Adipocyte (in vitro differentiated cells): Measurements from ENCODE around the gene SLC25A38.
A peak's percentile ranks its signal among the peaks of the same experiment; 100 is the strongest.
"Not testable (repeated sequence)": the region's sequence is repeated elsewhere in the genome, so short reads cannot be mapped to it uniquely, and the experiment has no call there.

ENCODE experiments used
- DNase-seq: peaks from one replicate; pipeline ENCODE4 v3.0.0-alpha.2; 2015; ENCODE audit warnings: low read depth
- H3K27me3 ChIP-seq: replicated peaks from 2 replicates; pipeline ENCODE4 v1.7.0; 2013; ENCODE audit warnings: mild to moderate bottlenecking, low read length, moderate library complexity; ENCODE audit not compliant: control insufficient read depth, insufficient read depth
- H3K36me3 ChIP-seq: 2 replicates; pipeline ENCODE4 v1.7.0; 2013; ENCODE audit warnings: low read length, mild to moderate bottlenecking, moderate library complexity; ENCODE audit not compliant: control insufficient read depth, insufficient read depth, severe bottlenecking
- H3K4me1 ChIP-seq: 2 replicates; pipeline ENCODE4 v1.7.0; 2013; ENCODE audit warnings: mild to moderate bottlenecking, low read length, moderate library complexity; ENCODE audit not compliant: control insufficient read depth, insufficient read depth
- H3K4me3 ChIP-seq: 2 replicates; pipeline ENCODE4 v1.7.0; 2013; ENCODE audit warnings: mild to moderate bottlenecking, low read length, moderate library complexity
- H3K9ac ChIP-seq: 2 replicates; pipeline ENCODE4 v1.7.0; 2013; ENCODE audit warnings: mild to moderate bottlenecking, low read length, moderate library complexity
- H3K9me3 ChIP-seq: 2 replicates; pipeline ENCODE4 v1.7.0; 2013; ENCODE audit warnings: mild to moderate bottlenecking, low read length, moderate library complexity; ENCODE audit not compliant: control insufficient read depth

The SLC25A38 gene

DNA sequence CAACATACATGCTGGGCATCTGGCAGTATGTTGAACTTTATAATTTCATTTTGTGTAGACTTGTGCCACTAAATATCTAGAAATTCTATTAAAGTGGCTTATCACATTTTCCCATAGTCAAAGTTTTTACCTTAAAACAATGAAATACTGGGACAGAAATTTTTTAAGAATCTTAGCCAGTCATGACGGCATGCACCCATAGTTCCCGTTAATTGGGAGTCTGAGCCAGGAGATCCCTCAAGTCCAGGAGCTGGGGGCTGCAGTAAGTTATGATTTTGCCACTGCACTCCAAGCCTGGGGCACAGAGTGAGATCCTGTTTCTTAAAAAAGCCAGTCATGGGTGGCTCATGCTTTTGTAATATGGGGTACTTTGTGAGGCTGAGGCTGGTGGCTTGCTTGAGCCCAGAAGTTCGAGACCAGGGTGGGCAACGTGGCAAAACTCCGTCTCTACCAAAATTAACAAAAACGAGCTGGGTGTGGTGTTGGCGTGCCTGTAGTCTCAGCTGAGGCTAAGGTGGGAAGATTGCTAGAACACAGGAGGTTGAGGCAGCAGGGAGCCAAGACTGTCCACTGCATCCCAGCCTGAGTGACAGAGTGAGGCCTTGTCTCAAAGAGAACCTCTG lies 26.5 kb downstream of the SLC25A38 start:
- no peak for DNase-seq
- no peaks in the 10 kb centered on the region for H3K9me3 ChIP-seq
- no peaks in the 10 kb centered on the region for H3K27me3 ChIP-seq
- H3K4me1 ChIP-seq, result peaks cover 38% of the 10 kb centered on the region
- peak overlapping the region; percentile 52 for H3K9ac ChIP-seq
- H3K36me3 ChIP-seq, result peaks cover 68% of the 10 kb centered on the region
- H3K4me3 ChIP-seq, result peak overlapping the region; percentile 8

DNA sequence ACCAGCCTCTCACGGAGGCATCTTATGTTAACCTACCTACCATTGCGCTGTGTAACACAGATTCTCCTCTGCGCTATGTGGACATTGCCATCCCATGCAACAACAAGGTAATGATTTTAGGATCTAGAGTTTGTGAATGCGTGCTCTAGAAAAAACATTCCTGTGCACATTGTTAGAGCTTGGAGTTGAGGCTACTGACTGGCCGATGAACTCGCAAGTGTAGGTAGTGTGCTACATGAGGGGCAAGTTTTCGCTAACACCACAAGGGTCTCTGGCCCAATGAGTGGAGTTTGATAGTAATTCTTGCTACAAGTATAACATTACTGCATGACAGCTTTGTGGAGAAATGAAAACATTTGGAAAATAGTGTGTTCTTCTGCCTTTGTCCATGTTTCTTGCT lies 27.7 kb downstream of the SLC25A38 start:
- H3K4me3 ChIP-seq, result no peak overlapping the region
- H3K27me3 ChIP-seq, result no peaks in the 10 kb centered on the region
- H3K9ac ChIP-seq, result peak overlapping the region; percentile 29
- peaks cover 68% of the 10 kb centered on the region for H3K36me3 ChIP-seq
- H3K9me3 ChIP-seq, result no peaks in the 10 kb centered on the region
- peaks cover 38% of the 10 kb centered on the region for H3K4me1 ChIP-seq
- no peak for DNase-seq

DNA sequence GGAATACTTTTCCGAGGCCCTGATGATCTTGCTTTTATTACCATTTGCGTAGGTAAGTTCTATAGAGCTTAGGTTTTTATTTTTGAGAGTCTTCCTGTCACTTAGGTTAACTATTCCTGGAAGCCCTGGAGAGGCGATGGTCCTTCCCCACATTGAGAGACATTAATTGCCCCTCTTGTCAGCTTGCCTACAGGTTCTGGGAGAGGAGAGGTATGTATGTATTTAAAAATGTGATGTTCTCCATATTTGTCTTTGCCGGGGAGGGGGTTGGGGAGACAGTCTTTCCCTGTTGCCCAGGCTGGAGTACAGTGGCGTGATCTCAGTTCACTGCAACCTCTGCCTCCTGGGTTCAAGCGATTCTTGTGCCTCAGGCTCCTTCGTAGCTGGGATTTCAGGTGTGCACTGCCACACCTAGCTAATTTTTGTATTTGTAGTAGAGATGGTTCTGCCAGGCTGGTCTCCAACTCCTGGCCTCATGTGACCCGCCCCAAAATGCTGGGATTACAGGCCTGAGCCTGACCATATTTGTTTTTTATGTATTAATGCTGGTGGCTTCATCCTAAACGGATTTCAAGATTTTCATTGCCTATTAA lies 29.6 kb downstream of the SLC25A38 start:
- peaks cover 36% of the 10 kb centered on the region for H3K4me1 ChIP-seq
- no peaks in the 10 kb centered on the region for H3K9me3 ChIP-seq
- no peak overlapping the region for H3K4me3 ChIP-seq
- H3K27me3 ChIP-seq, result no peaks in the 10 kb centered on the region
- H3K9ac ChIP-seq, result peak overlapping the region; percentile 27
- DNase-seq, result no peak
- H3K36me3 ChIP-seq, result peaks cover 66% of the 10 kb centered on the region

DNA sequence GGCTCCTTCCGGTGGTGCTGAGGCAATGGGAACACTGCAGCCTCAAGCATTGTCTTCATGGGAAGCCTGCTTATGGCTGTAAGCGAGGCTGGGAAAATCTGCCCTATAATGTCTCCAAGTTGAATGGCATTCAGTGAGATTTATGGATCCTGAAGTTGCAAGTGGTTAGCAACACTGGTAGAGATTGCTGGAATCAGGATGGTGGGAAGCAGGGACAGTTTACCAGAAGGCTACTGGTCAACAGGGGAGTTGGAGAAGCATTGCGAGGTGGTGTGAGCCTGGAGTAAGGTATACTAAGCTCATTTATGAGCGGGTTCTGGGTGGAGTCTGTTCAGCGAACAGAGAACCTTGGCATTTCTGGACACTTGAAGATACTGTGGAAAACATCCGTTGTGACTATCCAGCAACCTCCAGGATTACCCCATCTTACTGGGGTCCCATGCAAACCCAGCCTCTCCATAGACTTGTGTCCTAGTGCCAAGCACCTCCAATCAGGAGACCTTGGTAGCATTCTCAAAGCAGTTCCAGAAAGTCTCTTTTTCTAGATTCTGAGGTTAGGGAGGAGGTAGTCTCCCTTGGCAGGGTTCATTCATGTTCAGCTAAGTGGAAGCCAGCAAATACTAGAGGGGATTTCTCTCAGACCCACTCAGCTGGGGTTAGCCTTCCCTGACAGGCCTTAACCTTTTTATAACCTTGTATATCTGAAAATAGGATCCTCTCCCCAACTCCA lies 30.7 kb downstream of the SLC25A38 start:
- no peaks in the 10 kb centered on the region for H3K9me3 ChIP-seq
- H3K36me3 ChIP-seq, result peaks cover 56% of the 10 kb centered on the region
- no peak overlapping the region for H3K4me3 ChIP-seq
- H3K27me3 ChIP-seq, result no peaks in the 10 kb centered on the region
- no peak overlapping the region for H3K9ac ChIP-seq
- DNase-seq, result no peak
- peaks cover 25% of the 10 kb centered on the region for H3K4me1 ChIP-seq

DNA sequence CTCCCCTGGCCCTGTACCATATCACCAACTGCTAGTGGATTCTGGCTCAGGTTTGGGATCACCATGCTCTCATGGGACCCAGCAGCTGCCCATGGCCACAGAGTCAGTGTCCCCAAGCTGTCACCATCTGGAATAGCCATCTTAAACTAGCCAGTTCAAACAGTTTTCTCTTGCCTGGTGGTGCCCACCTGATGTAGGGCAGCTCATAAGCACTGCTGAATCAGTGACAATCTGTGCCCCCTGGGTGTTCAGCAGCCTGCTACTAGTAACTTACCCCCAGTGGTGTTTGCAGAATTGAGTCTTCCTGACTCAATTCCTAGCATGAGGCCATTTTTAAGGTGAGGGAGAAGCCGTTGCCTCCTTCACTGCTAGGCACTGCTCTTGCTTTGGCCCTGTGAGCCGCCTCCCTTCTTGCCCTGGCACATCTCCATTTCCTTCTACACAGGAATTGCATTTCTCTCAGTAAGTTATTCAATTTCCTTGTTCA lies 31.3 kb downstream of the SLC25A38 start:
- no peaks in the 10 kb centered on the region for H3K9me3 ChIP-seq
- H3K27me3 ChIP-seq, result no peaks in the 10 kb centered on the region
- H3K4me1 ChIP-seq, result peaks cover 19% of the 10 kb centered on the region
- H3K4me3 ChIP-seq, result no peak overlapping the region
- no peak for DNase-seq
- H3K9ac ChIP-seq, result no peak overlapping the region
- peaks cover 50% of the 10 kb centered on the region for H3K36me3 ChIP-seq

DNA sequence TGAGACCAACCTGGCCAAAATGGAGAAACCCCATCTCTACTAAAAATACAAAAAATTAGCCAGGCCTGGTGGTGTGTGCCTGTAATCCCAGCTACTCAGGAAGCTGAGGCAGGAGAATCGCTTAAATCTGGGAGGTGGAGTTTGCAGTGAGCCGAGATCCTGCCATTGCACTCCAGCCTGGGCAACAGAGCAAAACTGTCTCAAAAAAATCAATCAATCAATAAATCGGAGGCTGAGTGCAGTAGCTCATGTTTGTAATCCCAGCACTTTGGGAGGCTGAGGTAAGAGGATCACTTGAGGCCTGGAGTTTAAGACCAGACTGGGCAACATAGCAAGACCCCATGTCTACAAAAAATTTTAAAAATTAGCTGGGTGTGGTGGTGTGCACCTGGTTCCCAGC lies 32.1 kb downstream of the SLC25A38 start:
- not testable (repeated sequence) for H3K9me3 ChIP-seq, H3K4me3 ChIP-seq, H3K9ac ChIP-seq, DNase-seq, H3K27me3 ChIP-seq
- Histone ChIP-seq H3K4me1 (peaks cover 12% of the 10 kb centered on the region), H3K36me3 (peaks cover 42% of the 10 kb centered on the region)

DNA sequence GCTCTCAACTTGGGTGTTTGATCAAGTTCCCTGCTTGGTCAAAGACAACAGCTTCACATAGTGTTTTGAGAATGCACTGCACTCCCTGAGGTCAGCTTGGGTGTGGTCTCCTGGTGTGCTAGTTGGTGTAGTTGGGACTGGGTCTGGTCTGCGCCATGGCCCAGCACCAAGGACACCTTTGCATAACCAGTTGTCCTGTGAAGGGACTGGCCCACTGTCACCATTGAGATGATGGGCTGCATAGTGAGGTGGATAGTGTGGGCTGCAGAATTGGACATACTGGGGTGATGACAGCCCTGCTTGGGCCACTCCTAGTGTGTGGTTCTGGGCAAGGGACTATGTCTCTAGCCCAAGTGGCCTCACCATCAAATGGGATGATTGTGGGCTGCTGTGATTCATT lies 32.8 kb downstream of the SLC25A38 start:
- H3K4me1 ChIP-seq, result peaks cover 9% of the 10 kb centered on the region
- no peaks in the 10 kb centered on the region for H3K27me3 ChIP-seq
- H3K9me3 ChIP-seq, result no peaks in the 10 kb centered on the region
- no peak for DNase-seq
- H3K4me3 ChIP-seq, result no peak overlapping the region
- no peak overlapping the region for H3K9ac ChIP-seq
- H3K36me3 ChIP-seq, result peaks cover 35% of the 10 kb centered on the region

DNA sequence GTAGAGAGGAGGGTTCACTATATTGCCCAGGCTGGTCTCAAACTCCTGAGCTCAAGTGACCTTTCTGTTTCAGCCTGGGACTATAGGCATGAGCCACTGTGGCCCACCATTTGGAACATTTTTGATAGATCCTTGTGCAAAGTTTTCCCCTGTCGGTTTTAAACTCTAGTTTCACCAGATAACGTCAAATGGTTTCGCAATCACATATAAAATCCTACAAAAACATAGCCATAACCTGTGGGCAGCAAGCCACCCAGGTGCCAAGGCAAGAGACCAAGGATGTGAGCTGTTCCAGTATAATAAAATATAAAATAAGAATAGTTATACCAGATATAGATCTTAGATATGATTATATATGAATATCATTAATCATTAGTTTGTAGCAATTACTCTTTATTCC lies 33.8 kb downstream of the SLC25A38 start:
- H3K4me3 ChIP-seq, H3K4me1 ChIP-seq, DNase-seq, H3K9ac ChIP-seq, H3K27me3 ChIP-seq, H3K9me3 ChIP-seq: not testable (repeated sequence)
- peaks cover 25% of the 10 kb centered on the region for H3K36me3 ChIP-seq

DNA sequence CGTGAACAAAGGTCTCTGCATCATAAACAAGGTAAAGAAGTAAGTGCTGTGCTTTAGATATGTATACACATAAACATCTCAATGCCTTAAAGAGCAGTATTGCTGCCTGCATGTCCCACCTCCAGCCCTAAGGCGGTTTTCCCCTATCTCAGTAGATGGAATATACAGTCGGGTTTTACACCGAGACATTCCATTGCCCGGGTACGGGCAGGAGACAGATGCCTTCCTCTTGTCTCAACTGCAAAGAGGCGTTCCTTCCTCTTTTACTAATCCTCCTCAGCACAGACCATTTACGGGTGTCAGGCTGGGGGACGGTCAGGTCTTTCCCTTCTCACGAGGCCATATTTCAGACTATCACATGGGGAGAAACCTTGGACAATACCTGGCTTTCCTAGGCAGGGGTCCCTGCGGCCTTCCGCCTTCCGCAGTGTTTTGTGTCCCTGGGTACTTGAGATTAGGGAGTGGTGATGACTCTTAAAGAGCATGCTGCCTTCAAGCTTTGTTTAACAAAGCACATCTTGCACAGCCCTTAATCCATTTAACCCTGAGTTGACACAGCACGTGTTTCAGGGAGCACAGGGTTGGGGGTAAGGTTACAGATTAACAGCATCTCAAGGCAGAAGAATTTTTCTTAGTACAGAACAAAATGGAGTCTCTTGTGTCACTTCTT lies 35.5 kb downstream of the SLC25A38 start:
- H3K9ac ChIP-seq, H3K4me3 ChIP-seq, H3K27me3 ChIP-seq, DNase-seq, H3K4me1 ChIP-seq, H3K36me3 ChIP-seq, H3K9me3 ChIP-seq: not testable (repeated sequence)

DNA sequence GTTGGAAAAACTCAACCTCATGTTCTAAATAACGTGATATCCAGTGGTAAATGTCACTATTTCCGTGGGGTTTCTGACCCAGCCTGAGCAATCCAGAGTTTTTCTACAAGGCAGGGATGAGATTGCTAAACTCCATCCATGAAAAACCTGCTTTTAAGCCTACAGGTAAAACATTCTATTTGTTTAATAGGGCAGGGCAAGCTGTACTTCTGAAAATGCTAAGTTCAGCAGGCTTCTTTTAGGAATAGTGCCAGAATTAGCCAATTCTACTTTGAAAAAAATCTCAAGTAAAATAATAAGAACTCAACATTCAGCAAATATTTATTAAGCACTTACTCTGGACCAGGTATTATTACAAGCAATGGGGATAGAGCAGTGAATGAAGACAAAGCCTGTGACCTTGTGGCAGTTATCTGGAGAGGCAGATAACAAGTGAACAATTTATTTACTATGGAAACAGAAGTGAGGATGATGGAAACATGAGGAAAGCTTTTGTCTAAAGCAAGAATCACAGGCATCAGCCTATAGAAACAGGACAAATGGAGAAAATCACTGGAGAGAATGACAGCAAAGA lies 36.7 kb downstream of the SLC25A38 start:
- Histone ChIP-seq H3K9me3 (no peaks in the 10 kb centered on the region), H3K4me3 (no peak overlapping the region), H3K4me1 (no peaks in the 10 kb centered on the region), H3K9ac (no peak overlapping the region), H3K36me3 (no peaks in the 10 kb centered on the region), H3K27me3 (no peaks in the 10 kb centered on the region)
- no peak for DNase-seq

DNA sequence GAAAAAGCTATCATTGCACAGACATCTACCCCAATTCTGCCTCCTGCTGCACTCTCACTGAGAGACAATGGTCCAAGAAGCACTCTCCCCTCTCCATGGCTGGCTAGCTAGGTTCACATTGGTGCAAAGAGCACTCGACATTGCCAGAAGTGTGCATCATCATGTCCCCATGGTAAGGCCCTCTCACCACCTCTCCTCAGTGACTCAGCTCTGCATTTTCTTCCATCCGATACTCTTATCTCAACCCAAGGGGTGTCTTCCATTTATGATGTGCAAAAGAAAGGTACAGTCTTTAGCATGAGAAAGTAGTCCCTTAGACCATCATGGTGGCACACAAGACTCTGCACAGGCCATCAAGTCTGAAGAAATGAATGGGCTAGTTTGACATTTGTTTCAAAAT lies 37.4 kb downstream of the SLC25A38 start:
- Histone ChIP-seq H3K9ac (no peak overlapping the region), H3K4me1 (no peaks in the 10 kb centered on the region), H3K27me3 (no peaks in the 10 kb centered on the region), H3K4me3 (no peak overlapping the region), H3K36me3 (no peaks in the 10 kb centered on the region), H3K9me3 (no peaks in the 10 kb centered on the region)
- DNase-seq, result no peak
